CD4-positive, alpha-beta T cell (primary cell): ENCODE measurements around the gene PRRX2. TPM values are rescaled to one million over a fixed set of nuclear protein-coding genes. Genes with fewer than 3 reads are reported as not detected.
A peak's percentile ranks its signal among the peaks of the same experiment; 100 is the strongest.

Experiments used
- ATAC-seq: fragments of 200-7000 bp; cut with Tn5 transposase; one replicate; pipeline ENCODE4 v1.10.0; 2022; ENCODE audit warnings: mild to moderate bottlenecking; ENCODE audit not compliant: poor library complexity
- CTCF ChIA-PET: fragments of 350-600 bp; sonication (Branson Sonifier 250); formaldehyde crosslinking; loops from one replicate; lab custom pipeline; 2021; ENCODE audit warnings: antibody characterized with exemption, inconsistent platforms; lab: Charles Lee
- POLR2A ChIA-PET: fragments of 350-600 bp; sonication (Branson Sonifier 250); formaldehyde crosslinking; loops from one replicate; lab custom pipeline; 2021; ENCODE audit warnings: antibody characterized with exemption, inconsistent platforms; lab: Charles Lee
- DNase-seq, 14 experiments: peaks; one replicate each; pipeline ENCODE4 v3.0.0-alpha.2; 2013 to 2020; ENCODE audit warnings: mixed read lengths in 2 of 14
- H3K27ac ChIP-seq, 2 donors: one replicate each; pipeline versions ENCODE4 v1.5.1 to v1.7.0; 2013; ENCODE audit warnings: low read length in 2 of 2, low read depth in 1 of 2, mild to moderate bottlenecking in 1 of 2
- H3K27me3 ChIP-seq, 2 experiments: 1 replicate in 1 of 2; 2 replicates in 1 of 2; pipeline versions ENCODE4 v1.6.1 to v1.7.0; 2013; ENCODE audit warnings: low read length in 2 of 2, control low read depth in 1 of 2, mild to moderate bottlenecking in 1 of 2, moderate library complexity in 1 of 2; ENCODE audit not compliant: insufficient read depth in 2 of 2, control insufficient read depth in 1 of 2
- H3K36me3 ChIP-seq: one replicate; pipeline ENCODE4 v1.6.1; 2013; ENCODE audit warnings: low read length, control low read depth; ENCODE audit not compliant: insufficient read depth
- H3K4me1 ChIP-seq: one replicate; pipeline ENCODE4 v1.6.1; 2013; ENCODE audit warnings: low read length, control low read depth; ENCODE audit not compliant: insufficient read depth
- H3K4me3 ChIP-seq: one replicate; pipeline ENCODE4 v1.5.1; 2013; ENCODE audit warnings: mild to moderate bottlenecking, low read length, moderate library complexity
- H3K9me3 ChIP-seq, 2 experiments: 1 replicate in 1 of 2; 2 replicates in 1 of 2; pipeline versions ENCODE4 v1.6.1 to v1.7.0; 2013; ENCODE audit warnings: low read length in 2 of 2, mild to moderate bottlenecking in 2 of 2, control low read depth in 1 of 2, moderate library complexity in 1 of 2; ENCODE audit not compliant: control insufficient read depth in 1 of 2, insufficient read depth in 1 of 2
- H3K27ac Mint-ChIP-seq: one replicate; pipeline ENCODE4 v1.8.0; 2020; ENCODE audit warnings: mixed read lengths
- H3K27me3 Mint-ChIP-seq: one replicate; pipeline ENCODE4 v1.8.0; 2021; ENCODE audit warnings: mixed read lengths
- H3K36me3 Mint-ChIP-seq: one replicate; pipeline ENCODE4 v1.8.0; 2021; ENCODE audit warnings: low read depth, mixed read lengths
- H3K4me1 Mint-ChIP-seq: one replicate; pipeline ENCODE4 v1.8.0; 2021; ENCODE audit warnings: low read depth, mixed read lengths
- H3K4me3 Mint-ChIP-seq: one replicate; pipeline ENCODE4 v1.8.0; 2020; ENCODE audit warnings: mild to moderate bottlenecking, mixed read lengths
- H3K9me3 Mint-ChIP-seq: one replicate; pipeline ENCODE4 v1.8.0; 2020; ENCODE audit warnings: mixed read lengths
- CTCF ChIP-seq: fragments of 200-600 bp; IDR thresholded peaks from one replicate; pipeline ENCODE4 v1.8.0; 2022; ENCODE audit warnings: antibody characterized with exemption, mild to moderate bottlenecking
- intact Hi-C, 2 experiments: fragments of 100-400 bp; cut with DNase I in 1 of 2; cut with micrococcal nuclease in 1 of 2; formaldehyde crosslinking; loops; one replicate each; pipeline versions ENCODE4 v1.15.1 to v1.9.0; 2023 to 2025; cut with DNase I, micrococcal nuclease
- total RNA-seq, 174 experiments: library from RNA in 2 of 174; stranded (reverse) in 2 of 174; gene quantifications; one replicate each; pipeline ENCODE4 v1.2.3 and lab custom pipeline; 2021 to 2026

Gene PRRX2
- total RNA-seq, 2 experiments from 2014 or later: not detected

- H3K4me3 ChIP-seq: peak overlapping the region; percentile 98
- H3K27ac Mint-ChIP-seq: peak overlapping the region; percentile 85
Observed at GRCh38 chr9:129640871-129641749, 24.3 kb upstream of the PRRX2 start.

DNA sequence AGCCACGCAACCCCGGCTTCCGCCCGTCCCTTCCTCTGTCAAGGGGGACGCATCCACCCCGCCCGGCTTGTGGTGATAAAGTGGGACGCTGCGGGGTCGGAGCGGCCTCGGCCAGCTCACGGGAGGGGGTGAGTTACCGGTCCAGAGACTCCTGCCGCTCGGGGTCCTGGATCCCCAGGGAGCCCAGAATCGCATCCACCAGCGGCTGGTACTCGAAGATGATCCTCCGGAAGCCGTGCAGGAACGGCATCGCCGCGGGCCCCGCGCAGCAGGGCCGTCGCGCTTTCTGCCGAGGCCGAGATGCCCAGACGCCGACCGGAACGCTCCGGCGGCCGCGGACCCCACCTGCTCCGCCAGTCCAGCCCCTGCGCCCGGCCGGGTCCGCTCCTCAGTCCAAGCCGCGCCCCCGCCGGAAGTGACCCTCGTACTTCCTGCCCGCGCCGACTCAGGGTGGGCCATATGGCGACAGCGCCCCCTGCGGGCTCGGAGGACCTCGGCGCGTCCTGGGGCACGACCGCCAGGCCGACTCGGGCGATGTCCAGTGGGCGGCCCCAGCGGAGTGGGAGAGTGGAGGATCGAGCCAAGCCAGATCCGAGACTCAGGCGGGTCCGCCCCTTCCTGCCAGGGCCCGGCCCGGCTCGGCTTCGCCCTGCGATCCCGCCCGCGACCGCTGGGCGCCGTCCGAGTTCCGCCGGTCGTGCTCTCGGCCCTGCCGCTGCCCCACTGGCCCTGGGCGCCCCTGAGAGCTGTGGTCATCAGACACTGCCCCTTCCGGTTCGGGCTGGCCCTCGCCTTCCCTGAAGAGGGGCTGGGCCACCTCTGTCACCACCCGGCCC is 23.5 kb upstream of the PRRX2 start, which contains the start of gene ASB6:
Gene ASB6 (minus strand): TSS at position 402 of the 836 bp plus-strand sequence. CDS start 152 bp downstream, at position 250.
- peaks cover 29% of the 10 kb centered on the region for H3K36me3 ChIP-seq
- POLR2A ChIA-PET: interaction anchor here (6.5 kb wide), 1 partner anchor 16 kb away, joined by 40 read pairs; the partner anchor contains the start of gene NTMT1

More at GRCh38 chr9:129640871-129641749, 24.3 kb upstream of the PRRX2 start:
- Mint-ChIP-seq H3K4me1 (peaks cover 11% of the 10 kb centered on the region), H3K36me3 (peaks cover 29% of the 10 kb centered on the region), H3K4me3 (peak overlapping the region; percentile 85), H3K27me3 (no peaks in the 10 kb centered on the region), H3K9me3 (no peaks in the 10 kb centered on the region)
- CTCF ChIA-PET: interaction anchor here (1.9 kb wide), 1 partner anchor 16 kb away, joined by 15 read pairs; the partner anchor contains the start of gene NTMT1
- intact Hi-C loops: loop anchor here (1.0 to 10.0 kb wide), 4 partner anchors 15 to 1706 kb away; partner anchors contain the start of genes NTMT1 (in 2 of the 2), DPM2 (in 1 of the 2), PIP5KL1 (in 1 of the 2) and TOR1B (in 1 of the 2)
- H3K27me3 ChIP-seq: no peaks in the 10 kb centered on the region
- peaks cover 36% of the 10 kb centered on the region for H3K36me3 ChIP-seq
- no peaks in the 10 kb centered on the region for H3K9me3 ChIP-seq
- H3K27ac ChIP-seq: peak overlapping the region; percentile 66 to 74
- POLR2A ChIA-PET: interaction anchor here (6.5 kb wide), 1 partner anchor 15 kb away, joined by 40 read pairs; the partner anchor contains the start of gene NTMT1
- peak; percentile 57 for ATAC-seq
- peak in 2 of 14 experiments; percentile 30 to 71 for DNase-seq
- TF ChIP-seq CTCF: no peak
- H3K4me1 ChIP-seq: peaks cover 35% of the 10 kb centered on the region

More for the DNA sequence above, 23.5 kb upstream of the PRRX2 start, which contains the start of gene ASB6:
- Mint-ChIP-seq H3K36me3 (peaks cover 27% of the 10 kb centered on the region), H3K4me3 (peak within 1 kb of the TSS; percentile 87), H3K27ac (peak within 1 kb of the TSS; percentile 85), H3K9me3 (no peaks in the 10 kb centered on the region), H3K4me1 (peaks cover 11% of the 10 kb centered on the region), H3K27me3 (no peaks in the 10 kb centered on the region)
- peak; percentile 71 for ATAC-seq
- CTCF ChIA-PET: interaction anchor here (0.7 to 1.9 kb wide), 2 partner anchors 17 to 499 kb away, joined by 3 to 15 read pairs; partner anchors contain the start of gene NTMT1
- Histone ChIP-seq H3K4me1 (peaks cover 35% of the 10 kb centered on the region), H3K27me3 (no peaks in the 10 kb centered on the region), H3K27ac (peak within 1 kb of the TSS; percentile 66 to 74), H3K9me3 (peaks cover 0 to 3% of the 10 kb centered on the region in 2 experiments), H3K4me3 (peak within 1 kb of the TSS; percentile 98)
- DNase-seq: peak; percentile 78 to 94 (median 89)
- peak; percentile 100 for TF ChIP-seq CTCF
- intact Hi-C loops: loop anchor here (1.0 to 10.0 kb wide), 5 partner anchors 16 to 1707 kb away; partner anchors contain the start of genes NTMT1 (in 2 of the 2), DPM2 (in 1 of the 2), PIP5KL1 (in 1 of the 2) and TOR1B (in 1 of the 2)
